Measurements from ENCODE around the gene MIEN1. TPM values are rescaled to one million over a fixed set of nuclear protein-coding genes. Genes with fewer than 3 reads are reported as not detected.
"Not testable (repeated sequence)": the region's sequence is repeated elsewhere in the genome, so short reads cannot be mapped to it uniquely, and the experiment has no call there.

MIEN1 gene
- total RNA-seq, 1 donor from 2014 or later, result 39.8 TPM

GRCh38 chr17:39750131-39751015 lies 20.0 kb upstream of the MIEN1 start:
- no peak overlapping the region for H3K4me3 Mint-ChIP-seq
- H3K27me3 Mint-ChIP-seq, result peaks cover 2% of the 10 kb centered on the region
- H3K4me1 Mint-ChIP-seq (ENCODE audit: unreplicated experiment), result peaks cover 14% of the 10 kb centered on the region
- DNase-seq (ENCODE audit: extremely low spot score, unreplicated experiment), result no peak
- TF ChIP-seq, protein P1, sequence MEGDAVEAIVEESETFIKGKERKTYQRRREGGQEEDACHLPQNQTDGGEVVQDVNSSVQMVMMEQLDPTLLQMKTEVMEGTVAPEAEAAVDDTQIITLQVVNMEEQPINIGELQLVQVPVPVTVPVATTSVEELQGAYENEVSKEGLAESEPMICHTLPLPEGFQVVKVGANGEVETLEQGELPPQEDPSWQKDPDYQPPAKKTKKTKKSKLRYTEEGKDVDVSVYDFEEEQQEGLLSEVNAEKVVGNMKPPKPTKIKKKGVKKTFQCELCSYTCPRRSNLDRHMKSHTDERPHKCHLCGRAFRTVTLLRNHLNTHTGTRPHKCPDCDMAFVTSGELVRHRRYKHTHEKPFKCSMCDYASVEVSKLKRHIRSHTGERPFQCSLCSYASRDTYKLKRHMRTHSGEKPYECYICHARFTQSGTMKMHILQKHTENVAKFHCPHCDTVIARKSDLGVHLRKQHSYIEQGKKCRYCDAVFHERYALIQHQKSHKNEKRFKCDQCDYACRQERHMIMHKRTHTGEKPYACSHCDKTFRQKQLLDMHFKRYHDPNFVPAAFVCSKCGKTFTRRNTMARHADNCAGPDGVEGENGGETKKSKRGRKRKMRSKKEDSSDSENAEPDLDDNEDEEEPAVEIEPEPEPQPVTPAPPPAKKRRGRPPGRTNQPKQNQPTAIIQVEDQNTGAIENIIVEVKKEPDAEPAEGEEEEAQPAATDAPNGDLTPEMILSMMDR (conservative IDR thresholded peaks at IDR 0.05), result no peak
- H3K36me3 Mint-ChIP-seq, result peaks cover 3% of the 10 kb centered on the region
- peak overlapping the region; percentile 34 for H3K27ac Mint-ChIP-seq
- H3K9me3 Mint-ChIP-seq, result no peaks in the 10 kb centered on the region

- not testable (repeated sequence) for DNase-seq (ENCODE audit: extremely low spot score, unreplicated experiment); H3K36me3 Mint-ChIP-seq; H3K9me3 Mint-ChIP-seq; H3K4me1 Mint-ChIP-seq (ENCODE audit: unreplicated experiment); H3K27me3 Mint-ChIP-seq; H3K27ac Mint-ChIP-seq; H3K4me3 Mint-ChIP-seq
Measured at GRCh38 chr17:39748444-39749034, 18.2 kb upstream of the MIEN1 start.

DNA sequence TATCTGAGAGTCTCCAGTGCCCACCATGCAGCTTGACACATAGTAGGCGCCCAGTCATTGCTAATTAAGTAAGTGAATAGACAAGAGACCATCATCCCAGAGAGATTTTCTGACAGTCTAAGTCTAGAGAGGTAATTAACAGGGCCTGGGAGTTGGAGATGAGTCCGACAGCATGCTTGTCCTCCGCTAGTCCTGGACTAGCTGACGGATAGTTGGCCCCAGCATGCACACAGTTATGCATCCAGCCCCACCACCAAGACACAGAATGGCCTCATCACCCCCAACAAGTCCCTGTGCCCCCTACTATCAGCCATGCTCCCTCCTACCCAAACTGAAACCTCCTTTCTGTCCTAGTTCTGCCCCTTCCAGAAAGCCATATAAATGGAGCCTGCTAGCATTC lies 17.4 kb upstream of the MIEN1 start:
- Mint-ChIP-seq H3K4me1 (ENCODE audit: unreplicated experiment) (peaks cover 10% of the 10 kb centered on the region), H3K9me3 (no peaks in the 10 kb centered on the region), H3K36me3 (peaks cover 3% of the 10 kb centered on the region), H3K4me3 (no peak overlapping the region), H3K27me3 (no peaks in the 10 kb centered on the region), H3K27ac (peak overlapping the region; percentile 57)
- no peak for DNase-seq (ENCODE audit: extremely low spot score, unreplicated experiment)
- TF ChIP-seq, protein P1 (conservative IDR thresholded peaks at IDR 0.05), result no peak

- no peak overlapping the region for H3K4me3 Mint-ChIP-seq
Measured at GRCh38 chr17:39746145-39746461, 15.8 kb upstream of the MIEN1 start.

DNA sequence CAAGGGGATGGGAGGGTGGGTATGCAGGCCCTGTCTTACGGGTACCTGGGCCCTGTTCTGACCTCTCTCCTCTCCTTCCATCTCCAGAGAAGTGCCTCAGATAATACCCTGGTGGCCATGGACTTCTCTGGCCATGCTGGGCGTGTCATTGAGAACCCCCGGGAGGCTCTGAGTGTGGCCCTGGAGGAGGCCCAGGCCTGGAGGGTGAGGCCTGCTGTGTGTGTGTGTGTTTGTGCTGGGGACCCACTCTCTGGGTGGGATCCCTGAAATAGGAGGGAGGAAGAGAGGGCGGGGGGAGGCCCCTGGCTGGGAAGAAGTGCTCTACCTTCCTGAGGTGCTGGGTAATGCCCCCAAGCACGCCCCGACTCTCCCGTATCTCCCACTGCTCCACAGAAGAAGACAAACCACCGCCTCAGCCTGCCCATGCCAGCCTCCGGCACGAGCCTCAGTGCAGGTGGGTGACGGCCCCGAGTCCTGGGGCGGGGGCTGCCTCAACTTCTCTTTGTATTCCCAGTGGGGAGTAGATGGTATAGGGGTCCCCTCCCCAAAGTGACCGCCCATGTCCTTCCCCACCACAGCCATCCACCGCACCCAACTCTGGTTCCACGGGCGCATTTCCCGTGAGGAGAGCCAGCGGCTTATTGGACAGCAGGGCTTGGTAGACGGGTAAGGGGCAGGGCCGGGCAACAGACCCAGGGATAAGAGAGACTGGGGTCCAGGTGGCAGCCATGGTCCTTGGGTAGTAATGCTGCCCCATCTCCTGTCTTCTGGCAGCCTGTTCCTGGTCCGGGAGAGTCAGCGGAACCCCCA lies 15.2 kb upstream of the MIEN1 start:
- H3K4me1 Mint-ChIP-seq (ENCODE audit: unreplicated experiment), result peaks cover 5% of the 10 kb centered on the region
- no peak overlapping the region for H3K27ac Mint-ChIP-seq
- TF ChIP-seq, protein P1 (conservative IDR thresholded peaks at IDR 0.05), result no peak
- peaks cover 3% of the 10 kb centered on the region for H3K36me3 Mint-ChIP-seq
- H3K27me3 Mint-ChIP-seq, result peaks cover 3% of the 10 kb centered on the region
- DNase-seq (ENCODE audit: extremely low spot score, unreplicated experiment), result no peak
- H3K9me3 Mint-ChIP-seq, result no peaks in the 10 kb centered on the region
- no peak overlapping the region for H3K4me3 Mint-ChIP-seq

More at GRCh38 chr17:39746145-39746461, 15.8 kb upstream of the MIEN1 start:
- no peak for DNase-seq (ENCODE audit: extremely low spot score, unreplicated experiment)
- Mint-ChIP-seq H3K9me3 (no peaks in the 10 kb centered on the region), H3K27me3 (peaks cover under 1% of the 10 kb centered on the region), H3K27ac (no peak overlapping the region), H3K4me1 (ENCODE audit: unreplicated experiment) (peaks cover under 1% of the 10 kb centered on the region), H3K36me3 (peaks cover 3% of the 10 kb centered on the region)
- TF ChIP-seq, protein P1 (conservative IDR thresholded peaks at IDR 0.05), result no peak
